GM18519 (cell line): Measurements from ENCODE around the gene DOCK6.
"Not testable (repeated sequence)": the region's sequence is repeated elsewhere in the genome, so short reads cannot be mapped to it uniquely, and the experiment has no call there.

Experiments used
- ATAC-seq: cut with Tn5 transposase; IDR thresholded peaks from one replicate; pipeline ENCODE4 v1.9.1; 2021; ENCODE audit warnings: mild to moderate bottlenecking, moderate library complexity; ENCODE audit not compliant: unreplicated experiment, low FRiP score

DOCK6 gene

GRCh38 chr19:11180346-11180745 lies 82.0 kb downstream of the DOCK6 start:
- no peak for ATAC-seq

GRCh38 chr19:11179716-11180297 lies 82.5 kb downstream of the DOCK6 start:
- no peak for ATAC-seq

GRCh38 chr19:11179145-11179465 lies 83.2 kb downstream of the DOCK6 start:
- not testable (repeated sequence) for ATAC-seq

DNA sequence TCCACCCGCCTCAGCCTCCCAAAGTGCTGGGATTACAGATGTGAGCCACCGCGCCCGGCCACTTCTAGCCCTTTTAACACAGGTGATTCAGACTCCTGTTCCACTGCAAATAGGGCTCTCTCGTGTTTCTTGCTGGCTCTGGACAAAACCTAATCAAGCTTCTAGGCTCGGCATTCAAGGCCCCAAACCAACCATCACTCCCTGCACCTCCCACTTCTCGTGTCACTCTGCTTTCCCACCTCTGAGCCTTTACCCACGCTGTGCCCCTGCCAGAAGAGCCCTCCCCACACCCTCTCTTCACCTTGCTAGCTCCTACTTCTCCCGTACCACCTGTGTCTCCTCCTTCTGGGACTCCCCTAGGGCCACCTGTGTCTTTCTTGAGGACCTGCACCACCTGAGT lies 84.7 kb downstream of the DOCK6 start:
- ATAC-seq = no peak

GRCh38 chr19:11176466-11177193 lies 85.7 kb downstream of the DOCK6 start:
- no peak for ATAC-seq

GRCh38 chr19:11175920-11176319 lies 86.4 kb downstream of the DOCK6 start:
- ATAC-seq = no peak

DNA sequence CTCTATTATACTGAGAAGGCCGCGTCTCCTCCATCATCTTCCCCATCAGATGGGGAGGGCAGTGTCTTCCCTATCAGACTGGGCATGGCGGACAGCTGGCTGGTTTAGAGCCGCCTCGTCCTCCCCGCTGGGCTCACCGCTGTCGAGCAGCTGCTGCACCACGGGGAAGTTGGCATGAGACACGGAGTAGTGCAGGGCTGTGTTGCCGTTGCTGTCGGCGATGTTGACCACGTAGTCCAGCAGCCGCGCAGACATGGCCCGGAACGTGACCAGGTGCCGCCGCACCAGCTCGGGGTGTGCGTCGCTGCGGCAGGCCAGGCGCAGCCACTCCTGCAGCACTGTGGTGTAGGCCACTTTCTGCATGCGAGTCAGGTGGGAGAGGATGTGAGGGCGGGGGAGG lies 88.0 kb downstream of the DOCK6 start:
- ATAC-seq = no peak

DNA sequence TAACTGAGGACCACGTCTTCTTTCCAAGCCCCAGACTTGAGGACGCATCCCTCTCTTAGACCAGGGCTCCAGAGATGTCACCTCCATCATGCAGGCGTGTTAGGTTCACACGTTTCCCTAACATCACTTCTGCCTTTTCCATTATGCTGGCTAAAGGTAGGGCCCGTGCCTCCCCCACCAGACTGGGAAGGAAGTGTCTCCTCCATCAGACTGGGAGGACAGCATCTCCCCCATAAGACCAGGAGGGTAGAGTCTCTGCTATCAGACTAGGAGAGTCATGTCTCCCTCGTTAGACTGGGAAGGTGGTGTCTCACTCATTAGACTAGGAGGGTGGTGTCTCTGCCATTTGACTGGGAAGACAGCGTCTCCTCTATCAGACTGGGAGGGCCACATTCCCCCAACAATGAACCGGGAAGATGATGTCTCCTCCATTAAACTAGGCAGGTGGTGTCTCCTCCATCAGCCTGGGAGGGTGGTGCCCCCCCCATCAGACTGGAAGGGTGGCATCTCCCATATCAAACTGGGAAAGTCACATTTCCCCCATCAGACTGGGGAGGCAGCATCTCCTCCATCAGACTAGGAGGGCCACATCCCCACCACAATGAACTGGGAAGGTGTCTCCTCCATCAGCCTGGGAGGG lies 88.7 kb downstream of the DOCK6 start:
- ATAC-seq = no peak

- no peak for ATAC-seq
These were observed 89.7 kb downstream of the DOCK6 start for GRCh38 chr19:11172576-11172975.

DNA sequence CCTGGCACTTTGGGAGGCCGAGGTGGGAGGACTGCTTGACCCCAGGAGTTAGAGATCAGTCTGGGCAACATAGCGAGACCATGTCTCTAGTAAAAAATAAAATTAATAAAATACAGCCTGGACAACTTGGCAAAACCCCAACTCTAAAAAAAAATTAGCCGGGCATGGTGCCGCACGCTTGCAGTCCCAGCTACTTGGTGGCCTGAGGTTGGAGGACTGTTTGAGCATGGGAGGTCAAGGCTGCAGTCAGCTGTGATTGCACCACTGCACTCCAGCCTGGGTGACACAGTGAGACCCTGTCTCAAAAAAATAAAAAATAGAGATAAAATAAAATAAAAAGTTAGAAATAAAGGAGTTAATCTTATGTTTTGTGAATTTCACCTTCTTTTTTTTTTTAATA lies 91.2 kb downstream of the DOCK6 start:
- no peak for ATAC-seq

GRCh38 chr19:11169896-11170678 lies 92.2 kb downstream of the DOCK6 start:
- no peak for ATAC-seq

DNA sequence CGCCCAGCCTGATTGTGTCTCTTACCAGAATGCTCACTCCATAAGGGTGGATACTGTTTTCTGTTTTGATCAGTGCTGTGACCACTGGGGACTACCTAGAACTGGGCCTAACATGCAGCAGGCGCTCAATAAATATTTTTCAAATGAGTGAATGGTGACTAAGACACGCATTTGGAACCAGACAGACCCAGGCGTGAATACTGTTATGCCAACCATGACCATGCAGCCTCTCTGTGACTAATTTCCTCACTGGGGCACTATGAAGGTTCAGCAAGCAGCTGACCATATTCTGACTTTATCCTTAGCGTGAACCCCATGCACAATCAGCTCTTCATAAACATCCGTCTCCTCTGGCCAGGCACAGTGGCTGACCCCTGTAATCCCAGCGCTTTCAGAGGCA lies 93.8 kb downstream of the DOCK6 start:
- no peak for ATAC-seq

- no peak for ATAC-seq
These were observed 95.8 kb downstream of the DOCK6 start for GRCh38 chr19:11166281-11167142.

DNA sequence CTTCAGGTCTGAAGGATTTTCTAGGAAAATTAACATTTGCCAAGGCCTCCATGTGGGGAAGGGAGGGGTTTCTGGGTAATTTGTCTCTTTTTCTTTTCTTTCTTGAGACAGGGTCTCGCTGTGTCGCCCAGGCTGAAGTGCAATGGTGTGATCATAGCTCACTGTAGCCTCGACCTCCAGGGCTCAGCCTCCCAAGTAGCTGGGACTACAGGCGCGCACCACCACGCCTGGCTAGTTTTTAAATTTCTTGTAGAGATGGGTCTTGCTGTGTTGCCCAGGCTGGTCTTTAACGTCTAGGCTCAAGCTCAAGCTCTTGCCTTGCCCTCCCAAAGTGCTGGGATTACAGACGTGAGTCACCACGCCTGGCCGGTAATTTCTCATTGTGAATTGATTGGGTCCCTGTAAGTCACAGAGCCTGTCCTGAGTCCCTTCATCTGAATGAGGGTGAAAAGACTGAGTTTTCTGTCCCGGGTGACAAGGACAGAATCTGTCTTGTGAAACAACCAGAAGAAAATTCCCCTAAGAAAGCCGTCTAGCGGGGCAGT lies 96.8 kb downstream of the DOCK6 start:
- ATAC-seq = no peak

GRCh38 chr19:11164879-11165406 lies 97.4 kb downstream of the DOCK6 start:
- ATAC-seq = no peak

DNA sequence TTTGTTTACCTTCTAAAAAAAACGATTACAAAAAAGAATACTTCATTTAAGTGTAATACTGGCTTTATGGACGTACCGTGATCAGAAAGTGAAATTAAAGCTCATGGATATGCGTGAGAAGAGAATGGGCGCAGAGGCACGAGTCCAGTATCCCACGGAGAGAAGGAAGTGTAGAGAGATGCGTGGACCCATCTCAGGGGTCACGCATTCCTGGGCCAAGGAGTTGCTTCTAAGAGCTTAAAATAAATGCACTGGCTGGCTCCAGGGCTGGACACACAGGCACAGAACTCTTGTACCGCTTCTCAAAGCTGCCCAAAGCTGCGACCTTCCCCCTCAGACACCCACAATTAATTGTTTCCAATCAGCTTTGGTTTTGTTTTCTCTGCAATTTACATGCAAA lies 98.0 kb downstream of the DOCK6 start:
- no peak for ATAC-seq

DNA sequence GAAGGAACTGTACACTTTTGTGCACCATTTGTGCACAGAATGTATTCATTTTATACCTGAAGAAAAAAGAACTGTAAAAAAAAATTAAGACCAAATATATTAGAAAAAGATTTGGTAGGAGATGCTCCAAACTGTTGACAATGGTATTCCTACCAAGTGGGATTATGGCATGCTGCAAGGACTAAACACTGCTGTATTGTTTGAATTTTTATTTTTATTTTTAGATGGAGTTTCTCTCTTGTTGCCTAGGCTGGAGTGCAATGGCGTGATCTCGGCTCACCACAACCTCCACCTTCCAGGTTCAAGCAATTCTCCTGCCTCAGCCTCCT lies 101.9 kb downstream of the DOCK6 start:
- not testable (repeated sequence) for ATAC-seq

DNA sequence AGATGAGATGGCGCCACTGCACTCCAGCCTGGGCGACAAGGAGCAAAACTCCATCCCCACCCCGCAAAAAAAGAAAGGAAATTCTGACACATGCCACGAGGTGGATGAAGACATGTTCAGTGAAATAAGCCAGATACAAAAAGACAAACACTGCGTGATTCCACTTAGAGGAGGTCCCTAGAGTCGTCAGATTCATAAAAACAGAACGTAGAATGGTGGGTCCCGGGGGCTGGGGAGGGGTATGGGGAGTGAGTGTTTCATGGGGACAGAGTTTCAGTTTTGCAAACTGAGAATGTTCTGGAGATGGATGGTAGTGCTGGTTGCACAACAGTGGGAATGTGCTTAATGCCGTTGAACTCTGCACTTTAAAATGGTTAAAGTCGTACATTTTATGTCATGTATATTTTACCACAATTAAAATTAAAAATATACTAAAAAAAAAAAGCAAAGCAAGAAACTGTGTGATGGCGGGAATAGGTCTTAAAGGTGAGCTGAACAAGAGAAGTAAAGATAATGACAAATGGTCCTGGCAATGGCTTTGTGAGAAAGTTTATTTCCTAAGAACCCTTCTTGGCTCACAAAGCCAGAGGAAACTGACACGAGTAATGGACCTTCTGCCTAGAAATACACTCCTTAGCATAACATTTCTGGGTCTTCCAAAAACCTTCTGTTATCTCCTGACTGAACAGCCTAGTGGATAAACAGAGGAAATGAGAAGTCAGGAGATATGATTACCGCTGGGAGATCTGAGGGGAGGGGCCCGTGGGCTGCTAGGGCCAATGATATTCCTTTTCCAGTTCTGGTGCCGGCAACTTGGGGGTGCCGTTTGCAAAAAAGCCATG lies 102.5 kb downstream of the DOCK6 start:
- no peak for ATAC-seq
